PC-3 (cell line): Measurements from ENCODE around the gene TMIGD1. TPM values are rescaled to one million over a fixed set of nuclear protein-coding genes. Genes with fewer than 3 reads are reported as not detected.
A peak's percentile ranks its signal among the peaks of the same experiment; 100 is the strongest.

Source experiments
- ATAC-seq: fragments of 200-7000 bp; cut with Tn5 transposase; 2 replicates; pipeline ENCODE4 v1.9.1; 2020; ENCODE audit warnings: mild to moderate bottlenecking, moderate library complexity
- BruUV-seq: library from RNA; stranded (reverse); fragments of 400-500 nt; replicated peaks from 2 replicates; lab custom pipeline; 2021; lab: Mats Ljungman, UMichigan
- CTCF ChIA-PET: fragments of 300-600 bp; sonication (Branson Sonifier 250); formaldehyde crosslinking; loops from one replicate; lab custom pipeline; 2022; ENCODE audit warnings: antibody characterized with exemption; lab: Charles Lee
- POLR2A ChIA-PET: fragments of 300-600 bp; sonication (Branson Sonifier 250); formaldehyde crosslinking; loops from one replicate; lab custom pipeline; 2022; ENCODE audit warnings: antibody characterized with exemption; ENCODE audit not compliant: unreplicated experiment; lab: Charles Lee
- DNase-seq: peaks from one replicate; pipeline ENCODE4 v3.0.0-alpha.2; 2015
- H2AFZ ChIP-seq: fragments of 300-600 bp; sonication (generic); 2 replicates; pipeline ENCODE4 v1.6.0; 2016; ENCODE audit warnings: antibody characterized with exemption, low read length
- H3F3A ChIP-seq: fragments of 300-600 bp; sonication (generic); one replicate; pipeline ENCODE4 v1.6.0; 2017; ENCODE audit warnings: antibody characterized with exemption, low read length, control low read depth, mild to moderate bottlenecking; ENCODE audit not compliant: unreplicated experiment
- H3K27ac ChIP-seq: fragments of 300-600 bp; sonication (generic); 2 replicates; pipeline ENCODE4 v1.5.1; 2016; ENCODE audit warnings: mild to moderate bottlenecking, low read length
- H3K27me3 ChIP-seq: fragments of 300-600 bp; sonication (generic); 2 replicates; pipeline ENCODE4 v1.6.1; 2016; ENCODE audit warnings: low read length, mixed read lengths
- H3K36me3 ChIP-seq: fragments of 300-600 bp; sonication (generic); 2 replicates; pipeline ENCODE4 v1.6.1; 2016; ENCODE audit warnings: low read depth, mixed run types, low read length, mixed read lengths
- H3K4me1 ChIP-seq: fragments of 300-600 bp; sonication (generic); 2 replicates; pipeline ENCODE4 v1.5.1; 2016; ENCODE audit warnings: low read length; ENCODE audit not compliant: insufficient read depth
- H3K4me2 ChIP-seq: fragments of 300-600 bp; sonication (generic); 2 replicates; pipeline ENCODE4 v1.6.0; 2016; ENCODE audit warnings: low read length
- H3K4me3 ChIP-seq: fragments of 300-600 bp; sonication (generic); 2 replicates; pipeline ENCODE4 v1.5.1; 2016; ENCODE audit warnings: mild to moderate bottlenecking, low read length, mixed read lengths
- H3K79me2 ChIP-seq: fragments of 300-600 bp; sonication (generic); 2 replicates; pipeline ENCODE4 v1.6.1; 2017; ENCODE audit warnings: low read length, mixed read lengths
- H3K9ac ChIP-seq: fragments of 300-600 bp; sonication (generic); 2 replicates; pipeline ENCODE4 v1.6.0; 2016; ENCODE audit warnings: mild to moderate bottlenecking, low read length
- H3K9me2 ChIP-seq: fragments of 300-600 bp; sonication (generic); replicated peaks from 2 replicates; pipeline ENCODE4 v1.6.1; 2016; ENCODE audit warnings: mixed run types, low read length, mixed read lengths
- H3K9me3 ChIP-seq: fragments of 300-600 bp; sonication (generic); 2 replicates; pipeline ENCODE4 v1.6.1; 2016; ENCODE audit warnings: low read length, mixed read lengths
- H4K20me1 ChIP-seq: fragments of 300-600 bp; sonication (generic); 2 replicates; pipeline ENCODE4 v1.6.1; 2016; ENCODE audit warnings: low read length, mixed read lengths
- EZH2 ChIP-seq: fragments of 300-600 bp; sonication (generic); IDR thresholded peaks from one replicate; pipeline ENCODE4 v1.6.1; 2017; ENCODE audit warnings: antibody characterized with exemption, mild to moderate bottlenecking, low read length; ENCODE audit not compliant: unreplicated experiment
- EZH2phosphoT487 ChIP-seq: fragments of 300-600 bp; sonication (generic); IDR thresholded peaks from 2 replicates; pipeline ENCODE4 v1.6.1; 2018; ENCODE audit warnings: mild to moderate bottlenecking, antibody characterized with exemption, low read length, borderline replicate concordance
- intact Hi-C: fragments of 100-400 bp; cut with micrococcal nuclease; formaldehyde crosslinking; loops from 2 replicates; pipeline ENCODE4 v1.9.0; 2023
- total RNA-seq: library from RNA; depleted of rRNA; stranded (reverse); fragments of >200 nt; gene quantifications from 2 replicates; pipeline ENCODE4 v1.2.3, GENCODE V29; 2014
- TF ChIP-seq, protein P1 (sequence below): fragments of 300-600 bp; sonication (generic); conservative IDR thresholded peaks from 2 replicates; pipeline ENCODE4 v1.5.1; 2017; ENCODE audit warnings: antibody characterized with exemption, low read depth, mild to moderate bottlenecking, low read length

The TMIGD1 gene
- total RNA-seq, 1 experiment from 2014 or later, result not detected

GRCh38 chr17:30379303-30379902 is 45.5 kb upstream of the TMIGD1 start:
- H3K4me2 ChIP-seq, result peak overlapping the region; percentile 88
- no peaks in the 10 kb centered on the region for H3K27me3 ChIP-seq
- intact Hi-C loops, result no loop called here
- POLR2A ChIA-PET, result no interaction called here
- H3K36me3 ChIP-seq, result no peaks in the 10 kb centered on the region
- H3K4me3 ChIP-seq, result peak overlapping the region; percentile 89
- H3K9me2 ChIP-seq, result no peaks in the 10 kb centered on the region
- peaks cover 47% of the 10 kb centered on the region for H3K79me2 ChIP-seq
- no TSS peak for BruUV-seq
- peaks cover 15% of the 10 kb centered on the region; the same call in 1 of the 2 replicates for H4K20me1 ChIP-seq
- no peaks in the 10 kb centered on the region for H3K9me3 ChIP-seq
- peak; percentile 10 for ATAC-seq
- no peaks in the 10 kb centered on the region for H3F3A ChIP-seq
- peaks cover 37% of the 10 kb centered on the region for H3K4me1 ChIP-seq
- TF ChIP-seq EZH2phosphoT487 (no peak), EZH2 (no peak)
- TF ChIP-seq, protein P1, sequence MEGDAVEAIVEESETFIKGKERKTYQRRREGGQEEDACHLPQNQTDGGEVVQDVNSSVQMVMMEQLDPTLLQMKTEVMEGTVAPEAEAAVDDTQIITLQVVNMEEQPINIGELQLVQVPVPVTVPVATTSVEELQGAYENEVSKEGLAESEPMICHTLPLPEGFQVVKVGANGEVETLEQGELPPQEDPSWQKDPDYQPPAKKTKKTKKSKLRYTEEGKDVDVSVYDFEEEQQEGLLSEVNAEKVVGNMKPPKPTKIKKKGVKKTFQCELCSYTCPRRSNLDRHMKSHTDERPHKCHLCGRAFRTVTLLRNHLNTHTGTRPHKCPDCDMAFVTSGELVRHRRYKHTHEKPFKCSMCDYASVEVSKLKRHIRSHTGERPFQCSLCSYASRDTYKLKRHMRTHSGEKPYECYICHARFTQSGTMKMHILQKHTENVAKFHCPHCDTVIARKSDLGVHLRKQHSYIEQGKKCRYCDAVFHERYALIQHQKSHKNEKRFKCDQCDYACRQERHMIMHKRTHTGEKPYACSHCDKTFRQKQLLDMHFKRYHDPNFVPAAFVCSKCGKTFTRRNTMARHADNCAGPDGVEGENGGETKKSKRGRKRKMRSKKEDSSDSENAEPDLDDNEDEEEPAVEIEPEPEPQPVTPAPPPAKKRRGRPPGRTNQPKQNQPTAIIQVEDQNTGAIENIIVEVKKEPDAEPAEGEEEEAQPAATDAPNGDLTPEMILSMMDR, result no peak
- H3K9ac ChIP-seq, result peak overlapping the region; percentile 73
- CTCF ChIA-PET, result no interaction called here
- no peak for DNase-seq
- H3K27ac ChIP-seq, result no peak overlapping the region
- H2AFZ ChIP-seq, result peak overlapping the region; percentile 72

DNA sequence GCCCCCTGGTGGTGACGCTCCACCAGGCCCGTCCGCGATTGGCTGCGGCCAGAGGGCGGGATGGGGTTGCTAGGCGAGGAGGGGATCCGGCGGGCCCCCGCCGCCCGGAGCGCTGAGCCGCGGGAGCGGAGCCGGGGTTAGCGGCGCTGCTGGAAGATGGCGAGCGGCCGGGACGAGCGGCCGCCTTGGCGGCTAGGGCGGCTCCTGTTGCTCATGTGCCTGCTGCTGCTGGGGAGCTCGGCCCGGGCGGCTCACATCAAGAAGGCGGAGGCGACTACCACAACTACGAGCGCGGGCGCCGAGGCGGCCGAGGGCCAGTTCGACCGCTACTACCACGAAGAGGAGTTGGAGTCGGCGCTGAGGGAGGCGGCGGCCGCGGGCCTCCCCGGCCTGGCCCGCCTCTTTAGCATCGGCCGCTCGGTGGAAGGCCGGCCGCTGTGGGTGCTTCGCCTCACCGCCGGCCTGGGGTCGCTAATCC is 45.0 kb upstream of the TMIGD1 start, which contains the start of gene CPD:
Gene CPD, plus strand, starts transcription at position 103 of the 478 bp plus-strand sequence. Its CDS starts 54 bp downstream, at position 157.
- H3K4me2 ChIP-seq, result peak within 1 kb of the TSS; percentile 88
- peaks cover 15% of the 10 kb centered on the region; the same call in 1 of the 2 replicates for H4K20me1 ChIP-seq
- ChIA-PET POLR2A (no interaction called here), CTCF (no interaction called here)
- no TSS peak for BruUV-seq
- H3K4me1 ChIP-seq, result peaks cover 37% of the 10 kb centered on the region
- no peaks in the 10 kb centered on the region for H3F3A ChIP-seq
- H3K4me3 ChIP-seq, result peak within 1 kb of the TSS; percentile 89
- H2AFZ ChIP-seq, result peak within 1 kb of the TSS; percentile 85
- no peaks in the 10 kb centered on the region for H3K9me3 ChIP-seq
- H3K9me2 ChIP-seq, result no peaks in the 10 kb centered on the region
- TF ChIP-seq EZH2, result no peak
- TF ChIP-seq, protein P1, result no peak
- TF ChIP-seq EZH2phosphoT487, result no peak
- intact Hi-C loops, result no loop called here
- peak; percentile 92 for DNase-seq
- H3K27ac ChIP-seq, result no peak within 1 kb of the TSS
- H3K9ac ChIP-seq, result peak within 1 kb of the TSS; percentile 73
- H3K79me2 ChIP-seq, result peaks cover 43% of the 10 kb centered on the region
- peak; percentile 91 for ATAC-seq
- no peaks in the 10 kb centered on the region for H3K27me3 ChIP-seq
- no peaks in the 10 kb centered on the region for H3K36me3 ChIP-seq
